ENCODE results near the gene LCAT.
A peak's percentile ranks its signal among the peaks of the same experiment; 100 is the strongest.

The LCAT gene

DNA sequence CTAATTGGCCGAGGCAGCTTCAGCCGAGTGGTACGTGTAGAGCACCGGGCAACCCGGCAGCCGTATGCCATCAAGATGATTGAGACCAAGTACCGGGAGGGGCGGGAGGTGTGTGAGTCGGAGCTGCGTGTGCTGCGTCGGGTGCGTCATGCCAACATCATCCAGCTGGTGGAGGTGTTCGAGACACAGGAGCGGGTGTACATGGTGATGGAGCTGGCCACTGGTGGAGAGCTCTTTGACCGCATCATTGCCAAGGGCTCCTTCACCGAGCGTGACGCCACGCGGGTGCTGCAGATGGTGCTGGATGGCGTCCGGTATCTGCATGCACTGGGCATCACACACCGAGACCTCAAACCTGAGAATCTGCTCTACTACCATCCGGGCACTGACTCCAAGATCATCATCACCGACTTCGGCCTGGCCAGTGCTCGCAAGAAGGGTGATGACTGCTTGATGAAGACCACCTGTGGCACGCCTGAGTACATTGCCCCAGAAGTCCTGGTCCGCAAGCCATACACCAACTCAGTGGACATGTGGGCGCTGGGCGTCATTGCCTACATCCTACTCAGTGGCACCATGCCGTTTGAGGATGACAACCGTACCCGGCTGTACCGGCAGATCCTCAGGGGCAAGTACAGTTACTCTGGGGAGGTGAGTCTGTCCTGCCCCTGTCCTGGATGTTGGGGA, 34.7 kb downstream of the LCAT start:
- no peak for DNase-seq (ENCODE audit: low spot score)

DNA sequence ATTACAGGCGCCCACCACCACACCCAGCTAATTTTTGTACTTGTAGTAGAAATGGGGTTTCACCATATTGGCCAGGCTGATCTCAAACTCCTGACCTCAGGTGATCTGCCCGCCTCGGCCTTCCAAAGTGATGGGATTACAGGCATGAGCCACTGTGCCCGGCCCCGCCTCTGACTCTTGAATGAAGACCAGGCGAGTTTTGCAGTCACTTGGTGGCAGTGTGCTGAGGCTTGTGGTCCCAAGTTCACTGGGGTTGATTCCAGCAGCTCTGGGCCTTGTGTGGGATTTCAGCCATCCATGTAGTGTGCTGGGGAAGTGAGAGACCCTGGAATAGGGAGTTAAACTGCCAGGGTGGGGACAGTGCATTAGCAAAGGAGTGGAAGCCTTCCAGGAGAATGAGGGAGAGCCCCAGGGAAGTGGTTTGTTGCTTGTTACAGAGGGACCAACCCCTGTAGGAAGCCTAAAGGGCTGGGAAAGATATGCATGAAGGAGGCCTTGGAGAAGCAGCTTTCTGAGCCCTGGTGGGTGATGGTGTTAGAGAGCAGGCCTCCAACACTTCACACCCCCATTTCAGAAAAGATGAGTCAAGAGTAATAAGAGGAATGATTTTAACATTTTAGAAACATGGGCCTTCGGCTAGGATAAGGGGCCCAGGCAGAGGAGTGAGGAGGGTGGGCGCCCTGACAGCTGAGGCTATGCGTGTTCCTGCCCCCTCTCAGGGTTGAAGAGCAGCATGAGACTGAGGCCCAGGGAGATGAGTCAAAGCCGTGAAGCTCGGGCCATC, 36.3 kb downstream of the LCAT start:
- no peak for DNase-seq (ENCODE audit: low spot score)

DNA sequence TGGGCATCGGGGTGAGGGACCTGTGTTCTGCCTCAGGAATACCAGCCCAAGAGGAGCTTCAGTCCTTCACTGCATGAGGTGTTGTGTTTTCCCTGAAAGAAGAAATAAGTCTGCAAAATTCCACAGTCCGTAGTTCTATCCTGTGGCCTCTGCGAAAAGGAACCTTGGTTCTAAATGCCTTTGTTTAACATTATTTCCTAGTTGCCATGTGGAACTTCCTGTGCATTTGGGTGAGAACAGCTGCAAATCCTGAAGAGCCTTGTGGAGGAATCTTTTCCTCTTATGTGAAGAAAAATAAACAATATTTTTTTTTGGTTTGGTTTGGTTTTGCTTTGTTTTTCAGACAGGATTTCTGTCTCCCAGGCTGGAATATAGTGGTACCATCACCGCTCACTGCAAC, 41.1 kb downstream of the LCAT start:
- no peak for DNase-seq (ENCODE audit: low spot score)

DNA sequence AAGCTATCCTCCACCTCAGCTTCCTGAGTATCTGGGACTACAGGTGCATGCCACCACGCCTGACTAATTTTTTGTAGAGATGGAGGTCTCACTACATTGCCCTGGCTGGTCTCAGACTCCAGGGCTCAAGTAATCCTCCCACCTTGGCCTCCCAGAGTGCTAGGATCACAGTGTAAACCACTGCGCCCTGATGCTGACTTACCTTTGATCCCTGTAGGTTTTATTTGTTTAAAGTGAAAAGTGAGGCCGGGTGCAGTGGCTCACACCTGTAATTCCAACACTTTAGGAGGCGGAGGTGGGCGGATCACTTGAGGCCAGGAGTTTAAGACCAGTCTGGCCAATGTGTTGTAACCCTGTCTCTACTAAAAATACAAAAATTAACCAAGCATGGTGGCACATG, 42.2 kb downstream of the LCAT start:
- DNase-seq (ENCODE audit: low spot score): no peak

DNA sequence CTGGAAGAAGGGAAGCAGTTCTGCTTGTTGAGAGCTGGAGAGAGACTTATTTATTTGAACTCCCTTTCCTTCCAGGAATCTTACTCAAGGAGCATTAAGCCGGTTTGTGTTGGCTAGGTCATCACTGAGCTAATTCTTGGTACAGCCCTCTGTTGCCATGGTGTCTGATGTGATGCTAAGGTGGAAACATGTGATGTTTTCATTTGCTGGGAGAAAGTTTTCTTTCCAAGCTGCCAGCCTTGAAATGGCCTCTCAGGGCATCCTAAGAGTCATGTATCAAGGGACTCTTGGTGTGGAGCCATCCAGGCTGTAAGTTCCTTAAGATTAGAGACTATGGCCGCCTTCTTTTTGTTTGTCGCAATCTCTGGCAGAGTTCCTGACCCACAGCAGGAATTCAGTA, 46.7 kb downstream of the LCAT start:
- DNase-seq (ENCODE audit: low spot score): no peak

DNA sequence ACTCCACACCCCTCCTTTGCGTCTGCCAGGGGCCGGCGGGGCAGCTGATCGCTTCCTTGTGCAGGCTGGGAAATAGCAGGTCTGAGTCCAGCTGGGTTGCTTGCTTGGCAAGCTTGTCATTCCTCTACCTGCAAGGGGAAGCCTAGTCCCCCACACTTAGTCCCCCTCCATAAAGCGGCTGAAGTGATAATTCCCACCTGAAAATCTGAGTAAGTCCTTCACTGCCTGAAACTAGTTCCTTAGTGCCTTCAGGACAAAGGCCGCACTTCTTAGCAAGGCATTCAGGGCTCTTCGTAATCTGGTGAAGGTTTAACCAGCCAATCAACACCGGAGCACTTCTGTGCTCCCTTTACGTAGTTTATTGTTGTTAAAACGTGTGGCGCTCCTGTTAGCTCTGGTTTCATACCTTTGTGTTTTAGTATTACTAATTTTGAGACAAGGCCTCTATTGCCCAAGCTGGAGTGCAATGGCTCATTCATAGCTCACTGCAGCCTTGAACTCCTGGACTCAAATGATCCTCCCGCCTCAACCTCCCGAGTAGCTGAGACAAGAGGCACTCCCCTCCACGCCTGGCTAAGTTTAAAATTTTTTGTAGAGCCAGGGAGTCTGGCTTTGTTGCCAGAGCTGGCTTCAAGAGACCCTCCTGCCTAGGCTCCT, 50.0 kb downstream of the LCAT start:
- no peak for DNase-seq (ENCODE audit: low spot score)

DNA sequence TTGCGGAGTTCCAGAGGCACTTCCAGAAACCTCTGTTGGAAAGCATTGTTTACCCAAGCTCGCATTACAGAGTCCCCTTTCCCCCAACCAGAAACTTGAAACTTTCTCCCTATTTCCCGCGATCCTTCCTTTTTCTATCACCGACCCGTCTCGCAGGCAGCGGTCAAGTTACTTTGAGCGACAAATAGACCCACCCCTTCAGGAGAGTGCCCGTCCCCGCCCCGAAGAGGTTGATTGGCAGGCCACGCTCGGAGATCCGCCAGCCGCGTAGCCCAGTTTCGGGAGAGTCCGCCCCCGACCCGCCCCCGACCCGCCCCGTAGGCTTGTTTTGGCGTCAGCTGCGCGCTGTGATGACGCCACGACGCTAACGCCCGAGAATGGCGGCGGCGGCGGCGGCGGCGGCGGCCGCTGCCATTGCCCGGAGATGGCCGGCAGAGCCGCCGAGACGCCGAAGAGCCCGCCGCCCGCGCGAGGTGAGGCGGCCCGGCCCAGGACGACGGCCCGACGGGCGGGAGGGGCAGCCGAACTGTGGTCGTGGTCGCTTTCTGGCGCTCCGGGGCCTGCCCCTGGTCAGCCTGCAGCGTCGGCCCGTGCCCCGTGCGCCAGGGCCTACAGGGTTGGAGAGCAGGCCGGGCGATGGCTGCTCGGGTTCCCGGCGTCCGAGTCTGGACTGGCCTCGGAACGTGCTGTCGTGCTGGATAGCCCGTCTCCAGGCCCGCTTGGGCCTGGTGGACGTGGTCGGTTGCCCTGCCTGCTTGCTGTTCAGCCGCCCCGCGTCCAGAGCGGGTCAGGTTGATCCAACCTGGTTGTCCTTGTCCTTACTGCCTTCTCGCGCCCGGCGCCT, 50.8 kb downstream of the LCAT start, which contains the start of gene PSKH1:
TSS of gene PSKH1 (plus strand) at position 356 of the 844 bp plus-strand sequence. CDS start 15,496 bp downstream, outside the sequence.
- DNase-seq (ENCODE audit: low spot score): peak; percentile 97

DNA sequence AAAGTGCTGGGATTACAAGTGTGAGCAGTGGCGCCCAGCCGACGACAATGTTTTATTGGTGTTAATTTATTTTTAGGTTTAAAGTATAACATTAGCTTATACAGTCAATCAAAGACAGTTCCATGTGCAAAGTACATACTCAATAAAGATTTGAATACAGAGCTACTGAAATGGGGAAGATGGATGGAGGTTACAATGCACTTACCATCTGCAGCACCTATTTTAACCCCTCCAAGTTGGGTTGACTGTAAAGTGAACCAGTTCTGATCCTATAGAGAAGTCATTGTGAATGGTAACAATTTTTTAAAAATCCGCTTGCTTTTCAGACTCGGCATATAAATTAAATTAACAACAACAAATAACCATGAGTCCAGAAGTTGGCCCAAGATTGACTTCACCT, 51.5 kb downstream of the LCAT start:
- DNase-seq (ENCODE audit: low spot score): no peak

Measured in globus pallidus (tissue), 1 donor.